H9 (cell line): ENCODE measurements around the gene LRRC3. TPM values are rescaled to one million over a fixed set of nuclear protein-coding genes. Genes with fewer than 3 reads are reported as not detected.

Experiments
- DNase-seq: peaks from one replicate; pipeline ENCODE4 v3.0.0-alpha.2; 2017
- H2AFZ ChIP-seq: one replicate; pipeline ENCODE4 v1.6.1; 2013; ENCODE audit warnings: mild to moderate bottlenecking, low read length, control low read depth, moderate library complexity
- H2AK5ac ChIP-seq: 2 replicates; pipeline ENCODE4 v1.6.1; 2013; ENCODE audit warnings: low read length, control low read depth, mixed read lengths; ENCODE audit not compliant: insufficient read length
- H2BK120ac ChIP-seq: one replicate; pipeline ENCODE4 v1.6.1; 2013; ENCODE audit warnings: low read depth, mild to moderate bottlenecking, low read length, control low read depth, inconsistent platforms; ENCODE audit not compliant: poor library complexity, severe bottlenecking
- H2BK12ac ChIP-seq: 2 replicates; pipeline ENCODE4 v1.6.1; 2013; ENCODE audit warnings: low read length, control low read depth, mixed read lengths, low read depth; ENCODE audit not compliant: insufficient read length
- H2BK15ac ChIP-seq: 2 replicates; pipeline ENCODE4 v1.6.1; 2013; ENCODE audit warnings: low read depth, low read length, control low read depth
- H2BK20ac ChIP-seq: one replicate; pipeline ENCODE4 v1.6.1; 2013; ENCODE audit warnings: low read depth, mild to moderate bottlenecking, low read length, control low read depth, inconsistent platforms; ENCODE audit not compliant: poor library complexity, severe bottlenecking
- H2BK5ac ChIP-seq: 2 replicates; pipeline ENCODE4 v1.6.1; 2013; ENCODE audit warnings: low read length, control low read depth, mixed read lengths; ENCODE audit not compliant: insufficient read length
- H3K14ac ChIP-seq: 2 replicates; pipeline ENCODE4 v1.6.1; 2013; ENCODE audit warnings: low read length, control low read depth; ENCODE audit not compliant: insufficient read depth
- H3K18ac ChIP-seq: 2 replicates; pipeline ENCODE4 v1.6.1; 2013; ENCODE audit warnings: low read depth, mild to moderate bottlenecking, mixed read lengths, low read length, control low read depth; ENCODE audit not compliant: insufficient read length
- H3K23ac ChIP-seq: 2 replicates; pipeline ENCODE4 v1.6.1; 2013; ENCODE audit warnings: low read length, control low read depth, mixed read lengths, low read depth; ENCODE audit not compliant: insufficient read length
- H3K23me2 ChIP-seq: 2 replicates; pipeline ENCODE4 v1.6.1; 2013; ENCODE audit warnings: low read depth, mild to moderate bottlenecking, mixed read lengths, low read length, control low read depth; ENCODE audit not compliant: insufficient read length, poor library complexity, severe bottlenecking
- H3K27ac ChIP-seq: 2 replicates; pipeline ENCODE4 v1.5.1; 2013; ENCODE audit warnings: low read length, control low read depth, mixed read lengths, low read depth; ENCODE audit not compliant: insufficient read length
- H3K27me3 ChIP-seq: 2 replicates; pipeline ENCODE4 v1.6.1; 2013; ENCODE audit warnings: low read length, control low read depth, inconsistent platforms; ENCODE audit not compliant: insufficient read depth
- H3K4ac ChIP-seq: 2 replicates; pipeline ENCODE4 v1.6.1; 2013; ENCODE audit warnings: low read depth, mild to moderate bottlenecking, control low read depth, inconsistent platforms, low read length, moderate library complexity
- H3K4me1 ChIP-seq: 2 replicates; pipeline ENCODE4 v1.6.1; 2013; ENCODE audit warnings: low read length, control low read depth, inconsistent platforms; ENCODE audit not compliant: insufficient read depth
- H3K4me2 ChIP-seq: 2 replicates; pipeline ENCODE4 v1.6.1; 2013; ENCODE audit warnings: low read length, control low read depth, mixed read lengths; ENCODE audit not compliant: insufficient read length, insufficient read depth
- H3K56ac ChIP-seq: 2 replicates; pipeline ENCODE4 v1.6.1; 2013; ENCODE audit warnings: low read depth, mild to moderate bottlenecking, mixed read lengths, low read length, control low read depth; ENCODE audit not compliant: insufficient read length
- H3K79me1 ChIP-seq: 2 replicates; pipeline ENCODE4 v1.6.1; 2013; ENCODE audit warnings: low read depth, mild to moderate bottlenecking, moderate library complexity, low read length, control low read depth, inconsistent platforms; ENCODE audit not compliant: insufficient read depth, poor library complexity, severe bottlenecking
- H3K79me2 ChIP-seq: 2 replicates; pipeline ENCODE4 v1.6.1; 2013; ENCODE audit warnings: low read length, control low read depth, inconsistent platforms; ENCODE audit not compliant: insufficient read depth
- H3K9ac ChIP-seq: 2 replicates; pipeline ENCODE4 v1.6.1; 2013; ENCODE audit warnings: low read length, control low read depth, mixed read lengths; ENCODE audit not compliant: insufficient read length; ENCODE audit errors: extremely low read depth
- H3K9me3 ChIP-seq: one replicate; pipeline ENCODE4 v1.6.1; 2013; ENCODE audit warnings: low read depth, low read length, inconsistent platforms; ENCODE audit not compliant: control insufficient read depth
- H3T11ph ChIP-seq: one replicate; pipeline ENCODE4 v1.6.1; 2013; ENCODE audit warnings: mild to moderate bottlenecking, low read length, control low read depth, inconsistent platforms
- H4K20me1 ChIP-seq: one replicate; pipeline ENCODE4 v1.6.1; 2013; ENCODE audit not compliant: control insufficient read depth, insufficient read length, insufficient read depth
- H4K5ac ChIP-seq: 2 replicates; pipeline ENCODE4 v1.6.1; 2013; ENCODE audit warnings: low read depth, mild to moderate bottlenecking, mixed read lengths, low read length, control low read depth; ENCODE audit not compliant: insufficient read length
- H4K8ac ChIP-seq: replicated peaks from 2 replicates; pipeline ENCODE4 v1.6.1; 2013; ENCODE audit warnings: low read length, control low read depth, mixed read lengths, low read depth; ENCODE audit not compliant: insufficient read length
- H4K91ac ChIP-seq: 2 replicates; pipeline ENCODE4 v1.6.1; 2013; ENCODE audit warnings: low read depth, mild to moderate bottlenecking, moderate library complexity, mixed read lengths, low read length, control low read depth; ENCODE audit not compliant: insufficient read length
- H3K27ac Mint-ChIP-seq, 3 experiments: 2 replicates in 2 of 3; 3 replicates in 1 of 3; pipeline ENCODE4 v1.8.0; 2020 to 2021; ENCODE audit warnings: mixed read lengths in 3 of 3, mild to moderate bottlenecking in 1 of 3, moderate library complexity in 1 of 3
- H3K27me3 Mint-ChIP-seq: 2 replicates; pipeline ENCODE4 v1.8.0; 2021; ENCODE audit warnings: low read depth, mild to moderate bottlenecking, moderate library complexity, mixed read lengths
- H3K36me3 Mint-ChIP-seq, 3 experiments: 2 replicates in 2 of 3; 3 replicates in 1 of 3; pipeline ENCODE4 v1.8.0; 2020 to 2021; ENCODE audit warnings: low read depth in 3 of 3, mixed read lengths in 3 of 3; ENCODE audit not compliant: insufficient read depth in 1 of 3
- H3K4me1 Mint-ChIP-seq, 2 experiments: 2 replicates each; pipeline ENCODE4 v1.8.0; 2020; ENCODE audit warnings: mixed read lengths in 2 of 2
- H3K4me3 Mint-ChIP-seq, 2 experiments: 2 replicates in 1 of 2; 3 replicates in 1 of 2; pipeline ENCODE4 v1.8.0; 2020 to 2021; ENCODE audit warnings: mild to moderate bottlenecking in 2 of 2, mixed read lengths in 2 of 2, moderate library complexity in 1 of 2
- H3K9me3 Mint-ChIP-seq, 2 experiments: 2 replicates in 1 of 2; 3 replicates in 1 of 2; pipeline ENCODE4 v1.8.0; 2020; ENCODE audit warnings: mild to moderate bottlenecking in 2 of 2, mixed read lengths in 2 of 2, moderate library complexity in 1 of 2
- CTCF ChIP-seq: fragments of 200-600 bp; sonication (generic); conservative IDR thresholded peaks from 3 replicates; pipeline ENCODE4 v1.8.0; 2021; ENCODE audit warnings: antibody characterized with exemption, mild to moderate bottlenecking
- WGBS: extraction: QIAGEN DNeasy Blood & Tissue Kit; methylation state at CpG from one replicate; pipeline ENCODE4 v1.1.7; 2013; ENCODE audit warnings: missing lambda C conversion rate, low lambda C conversion rate, mixed read lengths; ENCODE audit not compliant: insufficient read length; ENCODE audit errors: extremely low coverage; 5-methylcytosine and 5-hydroxymethylcytosine counted together
- total RNA-seq: library from RNA; stranded (reverse); gene quantifications from 2 replicates; pipeline ENCODE4 v1.2.1, GENCODE V29; 2021

Gene LRRC3
- total RNA-seq, 1 experiment from 2014 or later, result 3.1 TPM

- Histone ChIP-seq H2BK12ac (no peak overlapping the region), H3K18ac (no peak overlapping the region), H3K4ac (no peak overlapping the region), H2BK20ac (no peak overlapping the region), H3K9me3 (no peaks in the 10 kb centered on the region), H3K79me2 (no peaks in the 10 kb centered on the region), H3K14ac (no peak overlapping the region), H3K27me3 (no peaks in the 10 kb centered on the region), H4K20me1 (peaks cover 4% of the 10 kb centered on the region), H2BK15ac (no peak overlapping the region), H3K56ac (no peak overlapping the region), H2BK120ac (no peak overlapping the region), H3K79me1 (no peaks in the 10 kb centered on the region), H3K4me1 (no peaks in the 10 kb centered on the region), H3K27ac (no peak overlapping the region), H3K9ac (no peak overlapping the region), H3K23me2 (no peaks in the 10 kb centered on the region), H4K5ac (no peak overlapping the region), H3K4me2 (no peak overlapping the region), H4K8ac (no peak overlapping the region), H3K23ac (no peak overlapping the region), H3T11ph (no peak overlapping the region), H2AFZ (no peak overlapping the region), H4K91ac (no peak overlapping the region), H2AK5ac (no peak overlapping the region), H2BK5ac (no peak overlapping the region)
- H3K4me1 Mint-ChIP-seq, result peaks cover 1 to 3% of the 10 kb centered on the region in 2 experiments; a peak in 2 of 4 replicates
- H3K27me3 Mint-ChIP-seq, result peaks cover 8% of the 10 kb centered on the region
- DNase-seq, result no peak
- H3K36me3 Mint-ChIP-seq, result no peaks in the 10 kb centered on the region; a peak in 1 of 7 replicates
- H3K4me3 Mint-ChIP-seq, result no peak overlapping the region
- peaks cover 5 to 9% of the 10 kb centered on the region in 2 experiments; a peak in 4 of 5 replicates for H3K9me3 Mint-ChIP-seq
- no CpG with 5 or more reads among the region's 8 CpGs for WGBS
- no peak for TF ChIP-seq CTCF
- no peak overlapping the region for H3K27ac Mint-ChIP-seq
These were observed 21.8 kb downstream of the LRRC3 start for GRCh38 chr21:44477131-44477530.
